GM19025 (cell line): ENCODE measurements around the gene CRYGN.

Source experiments
- ATAC-seq: cut with Tn5 transposase; IDR thresholded peaks from one replicate; pipeline ENCODE4 v1.9.1; 2021; ENCODE audit warnings: mild to moderate bottlenecking, low read depth, moderate library complexity; ENCODE audit not compliant: unreplicated experiment

The CRYGN gene, protein sequence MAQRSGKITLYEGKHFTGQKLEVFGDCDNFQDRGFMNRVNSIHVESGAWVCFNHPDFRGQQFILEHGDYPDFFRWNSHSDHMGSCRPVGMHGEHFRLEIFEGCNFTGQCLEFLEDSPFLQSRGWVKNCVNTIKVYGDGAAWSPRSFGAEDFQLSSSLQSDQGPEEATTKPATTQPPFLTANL

DNA sequence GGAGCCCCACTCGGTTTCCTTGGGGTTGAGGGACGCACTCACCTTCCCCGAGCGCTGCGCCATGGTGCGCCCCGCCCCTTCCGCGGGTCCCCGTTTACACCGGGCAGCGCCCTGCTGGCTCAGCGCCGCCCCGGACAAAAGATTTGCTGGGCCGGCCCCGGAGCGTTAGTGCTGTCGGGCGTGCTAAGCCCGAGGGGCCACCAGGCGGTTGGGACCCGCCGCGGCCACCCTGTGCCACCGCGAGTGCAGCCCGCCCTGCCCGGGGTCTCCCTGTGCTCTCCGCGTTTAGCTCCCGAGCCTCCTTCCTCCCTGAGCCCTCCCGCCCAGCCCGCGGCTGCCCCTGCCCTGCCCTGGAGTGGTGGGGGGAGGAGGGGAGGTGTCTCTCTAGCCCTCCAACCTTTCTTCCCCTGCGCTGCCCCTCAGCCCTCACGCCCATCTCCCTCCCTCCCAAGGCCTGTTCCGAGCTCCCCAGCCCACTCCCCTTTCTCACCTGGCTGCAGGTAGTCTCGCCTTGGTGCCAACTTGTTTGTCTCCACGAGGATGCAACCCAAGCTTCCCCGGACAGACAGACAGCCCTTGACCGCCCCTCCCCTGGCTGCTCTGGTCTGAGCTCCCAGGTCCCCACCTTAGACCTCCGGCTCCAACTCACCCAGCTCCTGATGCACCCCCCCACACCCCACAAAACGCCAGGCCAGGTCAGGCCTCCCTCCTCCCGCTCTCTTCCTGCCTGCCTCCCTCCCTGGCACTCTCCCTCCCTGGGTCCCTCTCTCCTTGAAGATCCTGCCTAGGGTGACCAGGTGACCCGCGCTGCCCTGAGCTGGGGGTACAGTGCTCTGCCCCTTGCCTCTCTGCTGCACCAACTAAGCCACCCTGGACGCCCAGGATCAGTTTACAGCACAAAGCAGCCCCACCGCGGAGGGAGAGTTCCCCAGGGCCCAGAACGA, at the start of gene CRYGN:
Gene CRYGN (minus strand): TSS at position 287 of the 944 bp plus-strand sequence. CDS start 224 bp downstream, at position 63.
- ATAC-seq, result no peak

DNA sequence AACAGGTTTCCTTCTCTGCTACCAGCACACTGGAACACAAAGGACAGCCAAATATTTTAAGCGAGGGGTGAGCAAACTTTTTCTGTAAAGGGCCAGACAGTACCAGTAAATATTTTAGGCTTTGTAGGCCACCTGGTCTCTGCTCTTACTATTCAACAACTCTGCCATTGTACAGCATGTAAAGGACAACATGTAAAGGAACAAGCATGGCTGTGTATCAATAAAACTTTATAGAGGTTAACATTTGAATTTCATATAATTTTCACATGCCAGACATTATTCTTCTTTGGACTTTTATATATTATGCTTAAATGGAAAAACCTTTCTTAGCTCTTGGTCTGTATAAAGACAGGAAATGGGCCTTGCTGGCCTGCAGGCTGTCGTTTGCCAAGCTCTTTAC, 49.6 kb upstream of the CRYGN start:
- ATAC-seq, result no peak

DNA sequence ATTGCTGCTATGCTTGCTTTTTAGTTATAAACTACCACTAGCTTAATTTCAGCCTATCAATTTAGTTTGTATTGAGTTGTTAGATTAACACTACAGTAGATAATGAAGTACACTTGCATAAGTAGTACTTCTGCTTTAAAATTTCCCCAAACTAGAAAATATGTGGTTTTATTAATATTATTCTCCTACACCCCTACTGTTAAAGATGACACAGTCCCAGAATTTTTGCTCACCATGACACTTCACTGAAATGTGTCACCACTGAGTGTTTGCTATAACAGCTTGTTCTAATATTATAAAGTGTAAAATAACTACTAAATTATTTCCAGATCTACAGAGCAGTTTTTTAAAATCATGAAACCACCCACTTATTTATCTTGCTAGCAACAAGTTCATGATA, 48.2 kb upstream of the CRYGN start:
- no peak for ATAC-seq

DNA sequence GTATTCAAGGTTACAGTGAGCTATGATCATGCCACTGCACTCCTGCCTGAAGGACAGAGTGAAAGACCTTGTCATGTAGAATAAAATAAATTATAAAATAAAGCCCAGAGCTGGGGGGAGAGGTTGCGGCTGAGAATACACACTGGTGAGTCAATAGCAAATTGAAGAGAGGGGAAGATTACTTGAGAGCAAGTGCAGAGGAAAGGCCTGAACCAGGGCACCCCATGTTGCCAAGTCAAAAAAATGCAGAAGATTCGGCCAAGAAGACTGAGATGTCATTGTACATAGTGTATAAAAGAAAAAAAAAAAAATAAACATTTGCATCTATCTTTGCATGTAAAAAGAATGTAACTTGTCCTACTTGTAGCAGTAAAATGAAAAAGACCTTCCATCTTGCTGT, 47.3 kb upstream of the CRYGN start:
- ATAC-seq, result no peak

DNA sequence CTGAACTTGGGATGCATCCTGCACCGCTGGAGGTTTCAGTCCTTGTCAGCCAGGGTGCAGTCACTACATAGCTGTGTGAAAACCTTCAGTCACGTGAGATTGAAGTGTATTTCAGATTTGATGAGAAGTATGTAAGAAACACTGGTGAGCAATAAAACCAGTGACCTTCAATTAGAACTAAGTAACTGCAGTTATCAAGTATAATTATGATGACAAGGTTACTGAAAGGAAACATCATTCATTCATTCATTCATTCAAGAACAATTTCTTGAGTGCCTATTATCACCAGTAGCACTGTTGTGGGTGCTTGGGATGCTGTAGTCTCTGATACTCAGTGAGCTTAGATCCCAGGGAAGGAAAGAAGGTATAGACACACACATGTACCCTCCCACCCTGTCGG, 46.1 kb upstream of the CRYGN start:
- ATAC-seq, result no peak

DNA sequence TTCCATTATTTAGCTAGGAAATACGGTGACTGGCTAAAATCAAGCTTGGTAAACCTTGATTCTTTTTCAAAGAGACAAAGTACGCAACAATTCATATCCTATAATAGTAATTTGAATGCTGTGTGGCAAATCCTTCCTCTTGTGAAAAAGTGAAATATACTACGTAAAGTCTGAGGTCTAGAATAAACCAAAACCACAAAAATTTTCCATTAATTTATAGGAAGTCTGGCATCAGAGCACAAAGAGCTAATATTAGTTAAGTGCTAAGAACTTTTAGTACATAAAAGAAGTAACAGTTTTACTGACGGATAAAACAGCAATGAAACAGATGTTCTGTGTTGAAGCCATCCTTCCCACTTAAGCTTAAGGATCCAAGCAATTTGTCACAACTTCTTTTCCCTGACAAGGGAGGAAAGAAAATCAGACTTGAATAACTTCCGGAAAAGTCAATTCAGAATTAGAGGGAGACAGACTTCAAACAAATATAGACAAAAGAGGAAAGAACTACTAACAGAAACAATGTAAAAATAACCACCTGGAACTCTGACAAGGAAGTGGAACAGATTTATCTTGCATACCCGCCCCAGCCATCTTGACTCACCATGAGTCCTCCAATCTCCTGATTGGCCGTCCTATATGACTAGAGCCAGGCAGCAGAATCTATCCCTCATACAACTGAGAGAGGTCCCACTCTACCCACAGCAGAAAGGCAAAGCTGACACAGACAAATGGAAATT, 45.2 kb upstream of the CRYGN start:
- no peak for ATAC-seq

DNA sequence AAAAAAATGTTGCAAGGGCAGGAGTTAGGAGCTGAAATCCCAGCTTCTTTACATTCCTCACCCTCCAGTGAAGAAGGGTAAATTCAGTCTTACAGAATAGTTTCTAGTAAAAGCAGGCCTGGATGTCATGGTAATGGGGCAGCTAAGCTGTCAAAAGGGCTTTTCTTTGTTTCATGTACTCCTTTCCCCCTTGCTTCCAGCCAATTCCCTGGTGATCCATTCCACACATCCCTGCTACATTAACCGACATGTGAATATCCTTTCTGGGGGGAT, 43.7 kb upstream of the CRYGN start:
- ATAC-seq, result no peak

DNA sequence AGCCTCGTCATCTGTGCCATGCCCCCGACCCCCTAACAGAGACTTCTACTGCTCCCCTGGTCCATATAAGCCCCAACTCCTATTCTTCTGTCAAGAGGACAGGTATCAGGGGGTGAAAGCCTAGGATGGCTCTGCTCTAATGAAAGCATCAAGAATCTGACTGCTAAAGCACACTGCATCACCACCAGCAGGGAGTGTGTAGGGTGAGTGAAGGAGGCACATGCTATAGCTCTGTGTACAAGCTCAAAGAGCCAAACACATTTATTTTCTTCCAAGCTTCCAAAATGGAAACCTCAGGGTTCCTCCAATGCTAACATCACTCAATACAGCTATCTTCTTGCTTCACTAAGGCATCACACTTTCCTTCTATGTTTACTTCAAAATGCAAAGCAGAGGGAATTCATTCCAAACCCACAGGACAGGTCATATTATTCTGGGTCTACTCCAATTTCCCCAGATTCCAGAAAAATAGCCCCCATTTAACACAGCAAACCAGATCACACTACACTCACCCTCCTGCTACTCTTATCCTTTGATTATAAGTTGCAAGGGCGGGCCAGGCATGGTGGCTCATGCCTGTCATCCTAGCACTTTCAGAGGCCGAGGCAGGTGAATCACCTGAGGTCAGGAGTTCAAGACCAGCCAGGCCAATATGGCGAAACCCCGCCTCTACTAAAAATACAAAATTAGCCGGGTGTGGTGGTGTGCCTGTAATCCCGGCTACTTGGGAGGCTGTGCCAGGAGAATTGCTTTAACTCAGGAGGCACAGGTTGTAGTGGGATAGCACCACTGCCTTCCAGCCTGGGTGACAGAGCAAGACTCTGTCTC, 43.2 kb upstream of the CRYGN start:
- ATAC-seq, result no peak

DNA sequence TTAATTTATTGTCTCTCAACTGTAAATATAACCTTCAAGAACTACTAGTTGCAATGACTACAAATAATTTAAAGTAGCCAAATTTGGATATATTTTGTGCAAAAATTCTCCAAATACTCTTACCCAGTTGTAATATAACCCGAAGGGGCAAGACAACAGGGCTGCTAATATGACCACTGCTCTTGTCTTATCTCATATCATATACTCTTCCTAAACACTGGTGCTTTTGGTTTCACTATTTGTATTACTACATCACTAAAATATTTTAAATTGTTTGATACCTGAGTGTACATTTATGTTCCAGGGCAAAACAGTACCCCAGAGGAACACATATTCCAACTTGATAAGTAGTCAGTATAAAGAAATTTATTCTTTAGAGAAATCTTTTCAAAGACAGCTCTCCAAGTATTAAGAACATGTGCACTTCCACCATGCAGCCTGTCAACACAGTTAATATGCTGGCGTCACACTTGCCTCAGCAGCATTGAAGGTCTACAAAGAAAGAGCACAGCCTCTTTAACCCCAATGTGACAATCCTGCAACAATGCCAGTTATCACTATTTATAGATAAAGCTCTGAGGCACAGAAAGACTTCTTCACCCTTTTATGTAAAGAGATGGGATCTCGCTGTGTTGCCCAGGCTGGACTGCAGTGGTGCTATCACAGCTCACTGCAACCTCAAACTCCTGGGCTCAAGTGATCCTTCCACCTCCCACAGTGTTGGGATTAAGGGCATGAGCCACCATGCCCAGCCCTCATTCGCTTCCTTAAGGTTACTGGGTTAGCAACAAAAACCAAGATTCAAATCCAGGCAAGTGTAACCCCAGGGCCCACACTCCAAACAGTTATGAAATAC, 41.9 kb upstream of the CRYGN start:
- ATAC-seq, result no peak

DNA sequence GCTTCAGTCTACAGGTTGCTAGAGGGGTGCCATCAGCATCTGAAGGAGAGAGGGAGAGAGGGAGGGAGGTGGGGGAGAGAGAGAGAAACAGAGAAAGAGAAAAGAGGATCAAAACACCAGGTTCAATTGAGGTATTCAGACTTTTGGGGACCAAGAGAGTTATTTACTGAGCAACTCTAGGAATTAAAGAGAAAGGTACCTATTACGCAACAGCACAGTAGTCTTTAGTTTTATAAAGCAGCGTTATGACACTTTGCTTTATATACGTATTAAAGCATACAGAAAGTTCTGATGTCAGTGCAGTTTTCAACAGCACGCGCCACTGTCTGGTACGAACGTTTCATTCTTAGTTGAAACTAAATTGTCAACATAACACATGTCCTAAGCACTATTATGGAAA, 37.9 kb upstream of the CRYGN start:
- ATAC-seq, result no peak

DNA sequence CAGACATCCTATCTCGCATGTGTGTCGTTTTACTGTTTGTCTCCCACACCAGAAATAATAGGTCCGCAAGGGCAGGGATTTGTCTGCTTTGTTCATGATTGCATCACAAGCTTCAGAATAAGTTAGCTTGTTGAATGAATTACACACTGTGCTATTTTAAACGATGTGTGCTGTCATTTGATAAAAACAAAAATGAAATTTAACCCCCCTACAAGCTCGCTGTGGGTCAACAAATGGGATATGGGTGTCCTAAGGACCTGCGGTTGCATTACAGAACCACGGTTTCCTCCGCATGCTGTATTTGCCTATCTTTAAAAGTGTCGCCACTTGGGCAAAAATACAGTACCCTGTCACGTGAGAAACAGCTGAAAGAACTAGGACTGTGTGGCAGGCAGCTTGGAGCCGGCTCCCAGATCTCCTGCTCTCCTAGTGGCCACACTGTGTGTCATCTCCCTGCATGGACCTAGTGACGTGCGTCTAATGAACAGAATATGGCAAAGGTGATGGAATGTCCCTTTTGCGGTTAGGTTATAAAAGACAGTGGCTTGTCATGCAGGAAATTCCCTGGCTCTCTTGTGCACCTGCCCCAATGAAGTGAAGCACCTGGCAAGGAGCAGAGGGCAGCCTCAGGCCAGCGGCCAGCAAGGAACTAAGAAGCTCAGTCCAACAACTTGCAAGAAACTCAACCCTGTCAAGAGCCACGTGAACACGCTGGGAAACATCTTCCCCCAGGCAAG, 32.9 kb upstream of the CRYGN start:
- ATAC-seq, result peak; percentile 44

DNA sequence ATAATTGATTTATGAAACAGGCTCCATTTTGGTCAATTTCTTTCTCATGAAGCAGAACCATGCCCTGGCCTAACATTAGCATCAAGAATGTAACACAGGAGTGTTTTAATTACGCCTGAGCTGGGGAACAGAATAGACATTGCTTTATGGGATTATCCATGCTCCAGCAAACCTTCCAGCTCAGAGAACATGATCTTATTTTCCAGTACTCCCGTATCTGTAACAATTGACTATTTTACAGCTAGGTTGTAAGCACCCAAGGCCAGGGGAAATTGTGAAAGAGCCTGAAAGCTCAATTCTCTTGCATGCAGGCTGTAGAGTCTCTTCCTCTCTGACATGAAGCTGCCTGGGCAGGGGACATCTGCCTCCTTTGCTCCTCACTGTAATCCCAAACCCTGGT, 30.8 kb upstream of the CRYGN start:
- ATAC-seq, result no peak

DNA sequence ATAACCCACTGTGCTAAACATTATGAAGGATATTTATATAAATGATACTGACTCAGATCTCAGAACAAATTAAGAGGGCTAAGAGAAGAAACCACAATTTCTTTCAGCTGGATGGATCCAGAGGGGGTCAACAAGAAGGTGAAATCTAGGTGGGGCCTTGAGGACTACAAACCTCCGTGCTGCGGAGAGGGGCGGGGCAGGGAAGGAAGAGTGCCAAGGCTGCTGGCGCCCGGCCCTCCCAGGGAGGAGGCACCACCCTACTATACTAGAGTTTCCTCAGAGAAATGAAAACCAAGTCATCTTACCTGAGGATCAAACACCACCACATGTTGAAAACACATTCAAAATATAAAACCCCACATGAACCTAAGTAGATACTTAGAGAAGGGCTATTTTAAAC, 29.3 kb upstream of the CRYGN start:
- ATAC-seq, result no peak

DNA sequence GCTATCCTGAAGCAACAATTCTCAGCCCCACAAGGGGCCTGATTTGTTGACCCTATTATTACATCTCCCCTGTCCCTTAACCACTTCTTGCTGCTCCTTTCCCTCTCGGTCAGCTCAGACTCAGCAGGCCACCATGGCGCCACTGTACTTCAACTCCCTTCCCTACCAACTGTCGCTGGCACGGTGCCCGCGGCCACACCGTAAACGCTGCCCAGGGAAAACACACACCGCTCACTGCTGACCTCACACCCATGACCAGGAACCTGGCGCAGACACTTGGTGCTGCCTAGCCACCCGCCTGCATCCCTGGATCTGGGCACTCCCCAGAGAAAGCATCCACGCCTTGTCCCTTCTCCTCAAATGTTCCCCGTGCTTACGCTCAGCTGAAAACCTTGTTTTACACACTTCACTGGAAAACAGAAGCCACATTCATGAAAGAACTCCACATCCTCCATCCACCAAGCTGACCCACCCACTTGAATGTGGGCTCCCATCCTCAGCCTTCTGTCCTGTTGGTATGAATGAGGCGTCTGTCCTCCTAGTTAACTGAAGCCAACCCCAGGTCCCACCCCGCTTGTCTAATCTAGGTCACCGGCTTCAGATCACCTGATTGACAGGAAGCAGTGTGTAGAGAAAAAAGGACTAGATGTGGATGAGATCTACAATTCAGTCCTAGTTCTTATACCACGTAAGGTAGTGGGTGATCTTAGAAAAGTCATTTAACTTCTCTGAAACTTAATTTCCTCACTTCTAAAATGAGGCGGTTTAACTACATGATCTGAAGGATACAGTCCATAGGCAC, 28.5 kb upstream of the CRYGN start:
- no peak for ATAC-seq

DNA sequence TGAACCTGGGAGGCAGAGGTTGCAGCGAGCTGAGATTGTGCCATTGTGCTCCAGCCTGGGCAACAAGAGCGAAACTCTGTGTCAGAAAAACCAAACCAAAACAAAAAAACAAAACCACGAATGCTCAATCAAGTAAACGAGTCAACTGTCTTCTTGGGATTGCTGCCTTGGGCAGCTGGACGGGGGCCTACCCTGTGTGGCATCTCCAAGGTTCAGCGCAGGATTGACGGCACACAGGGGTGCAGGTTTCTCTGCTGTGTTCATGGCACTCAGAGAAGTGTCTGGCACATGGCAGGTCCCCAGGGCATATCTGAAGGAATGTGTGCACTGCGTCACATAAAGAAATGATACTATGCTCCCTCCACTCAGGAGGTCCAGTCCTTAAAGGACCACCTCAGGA, 25.2 kb upstream of the CRYGN start:
- no peak for ATAC-seq

DNA sequence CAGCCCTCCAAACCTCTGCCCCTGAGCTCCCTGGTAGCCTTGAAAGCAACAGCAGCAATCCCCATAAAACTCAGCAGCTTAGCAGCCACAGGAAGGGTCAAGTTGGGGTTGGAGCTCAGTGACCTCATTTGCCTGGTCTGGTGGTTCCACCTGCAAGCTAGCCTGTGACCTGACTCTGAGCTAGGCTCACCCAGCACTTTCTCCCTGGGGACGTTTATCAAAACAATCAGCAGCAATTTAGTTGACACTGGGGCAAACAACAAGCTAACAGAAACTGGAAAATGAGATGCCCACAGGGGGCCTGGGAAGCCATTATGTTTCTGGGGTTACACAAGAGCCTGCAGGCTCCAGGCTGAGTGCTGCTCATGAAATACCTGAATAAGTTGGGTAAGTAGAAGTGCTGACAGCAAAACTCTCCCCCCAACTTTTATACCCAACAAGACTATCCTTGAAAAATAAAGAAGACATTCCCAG, 22.4 kb upstream of the CRYGN start:
- ATAC-seq, result no peak

DNA sequence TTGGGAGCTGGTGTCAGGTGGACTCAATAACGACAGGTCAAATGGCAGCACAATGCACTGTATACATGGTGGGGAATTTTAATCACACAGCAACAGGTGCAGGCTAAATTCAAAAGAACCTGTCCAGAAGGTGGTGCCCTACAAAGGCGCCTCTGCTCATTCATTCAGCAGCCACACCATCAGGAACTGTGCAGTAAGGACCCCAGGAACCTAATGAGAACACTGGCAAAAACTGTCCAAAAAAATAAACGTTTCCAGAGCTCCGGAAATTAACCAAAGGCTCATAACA, 21.9 kb upstream of the CRYGN start:
- no peak for ATAC-seq

DNA sequence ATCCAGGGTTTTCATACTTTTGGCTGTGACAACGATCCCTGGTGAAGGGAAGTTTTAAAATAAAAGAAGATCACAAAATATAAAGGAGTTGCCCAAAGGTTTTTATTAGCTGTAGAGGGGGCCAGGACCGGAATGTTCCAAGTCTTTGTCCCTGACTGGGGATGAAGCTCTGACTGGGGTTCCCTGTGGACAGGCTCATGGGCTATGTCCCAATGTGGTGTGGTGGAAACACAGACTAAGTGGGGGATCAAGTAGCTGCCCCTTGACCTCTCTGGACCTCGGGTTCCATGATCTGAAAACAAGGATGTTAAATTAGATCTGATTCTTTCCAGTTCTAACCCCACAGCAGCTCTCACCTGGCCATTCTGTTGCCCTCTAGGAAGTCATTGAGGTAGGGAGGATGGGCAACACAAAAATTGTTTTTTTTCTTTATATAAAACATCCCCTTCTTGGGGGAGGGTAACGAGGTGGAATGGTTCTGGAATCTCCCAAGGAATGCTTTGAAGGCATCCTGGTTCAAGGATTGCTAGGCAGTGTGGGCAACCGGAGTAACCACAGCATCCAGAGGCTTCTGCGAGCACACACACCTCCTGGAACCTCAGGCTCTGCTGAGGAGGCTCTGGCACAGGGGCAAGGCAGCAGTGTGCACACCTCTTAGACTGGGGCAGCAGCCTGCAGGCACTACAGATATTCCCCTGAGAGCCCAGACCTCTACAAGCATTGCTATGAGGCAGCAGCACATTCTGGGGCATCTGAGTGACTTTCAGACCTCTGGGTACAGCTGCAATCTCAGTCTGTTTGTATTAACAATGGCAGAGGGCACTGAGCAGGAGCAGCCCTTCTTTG, 21.4 kb upstream of the CRYGN start:
- no peak for ATAC-seq
